SH-SY5Y (cell line): ENCODE data around the gene SEMA4A.

Source experiments
- GATA2 ChIP-seq: IDR thresholded peaks from 2 replicates; pipeline ENCODE4 v1.6.1; 2011; ENCODE audit warnings: mild to moderate bottlenecking, low read depth, low read length
- GATA3 ChIP-seq: IDR thresholded peaks from 2 replicates; pipeline ENCODE4 v1.6.1; 2011; ENCODE audit warnings: low read depth, mild to moderate bottlenecking, low read length, moderate library complexity

DNA sequence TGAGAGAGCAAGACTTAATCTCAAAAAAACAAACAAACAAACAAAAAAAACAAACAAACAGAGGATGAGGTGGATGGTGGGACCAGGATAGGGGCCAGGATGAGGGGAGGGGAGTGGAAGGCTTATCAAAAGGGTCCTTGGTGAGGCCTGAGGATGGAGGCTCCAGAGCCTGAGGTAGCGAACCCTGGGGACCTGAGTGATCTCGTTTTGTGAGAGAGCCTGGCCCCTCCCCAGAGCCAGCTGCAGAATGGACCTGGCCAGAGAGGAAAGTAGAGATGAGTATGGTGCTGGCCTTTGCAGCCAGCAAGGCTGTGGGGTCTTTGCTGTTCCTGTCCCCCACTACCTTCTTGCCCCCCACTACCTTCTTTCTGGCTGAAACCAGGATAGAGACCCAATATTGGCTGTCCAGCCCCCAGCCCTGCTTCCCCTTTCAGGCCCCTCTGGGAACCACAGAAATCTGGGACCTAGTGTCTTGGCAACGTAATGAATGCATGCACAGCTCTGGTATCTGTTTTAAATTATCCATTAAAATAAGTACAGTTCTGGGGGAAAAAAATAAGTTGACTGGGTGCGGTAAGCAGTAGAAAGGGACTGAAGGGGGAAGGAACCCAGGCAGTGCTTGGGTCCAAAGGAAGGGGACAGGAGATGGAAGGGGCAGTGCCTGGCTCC, 40.0 kb upstream of the SEMA4A start:
- no peak for TF ChIP-seq GATA2
- no peak for TF ChIP-seq GATA3
